Measurements from ENCODE around the gene COL6A1. TPM values are rescaled to one million over a fixed set of nuclear protein-coding genes. Genes with fewer than 3 reads are reported as not detected.
A peak's percentile ranks its signal among the peaks of the same experiment; 100 is the strongest.

The COL6A1 gene
- polyA plus RNA-seq, 2 donors: 105 to 123 TPM

DNA sequence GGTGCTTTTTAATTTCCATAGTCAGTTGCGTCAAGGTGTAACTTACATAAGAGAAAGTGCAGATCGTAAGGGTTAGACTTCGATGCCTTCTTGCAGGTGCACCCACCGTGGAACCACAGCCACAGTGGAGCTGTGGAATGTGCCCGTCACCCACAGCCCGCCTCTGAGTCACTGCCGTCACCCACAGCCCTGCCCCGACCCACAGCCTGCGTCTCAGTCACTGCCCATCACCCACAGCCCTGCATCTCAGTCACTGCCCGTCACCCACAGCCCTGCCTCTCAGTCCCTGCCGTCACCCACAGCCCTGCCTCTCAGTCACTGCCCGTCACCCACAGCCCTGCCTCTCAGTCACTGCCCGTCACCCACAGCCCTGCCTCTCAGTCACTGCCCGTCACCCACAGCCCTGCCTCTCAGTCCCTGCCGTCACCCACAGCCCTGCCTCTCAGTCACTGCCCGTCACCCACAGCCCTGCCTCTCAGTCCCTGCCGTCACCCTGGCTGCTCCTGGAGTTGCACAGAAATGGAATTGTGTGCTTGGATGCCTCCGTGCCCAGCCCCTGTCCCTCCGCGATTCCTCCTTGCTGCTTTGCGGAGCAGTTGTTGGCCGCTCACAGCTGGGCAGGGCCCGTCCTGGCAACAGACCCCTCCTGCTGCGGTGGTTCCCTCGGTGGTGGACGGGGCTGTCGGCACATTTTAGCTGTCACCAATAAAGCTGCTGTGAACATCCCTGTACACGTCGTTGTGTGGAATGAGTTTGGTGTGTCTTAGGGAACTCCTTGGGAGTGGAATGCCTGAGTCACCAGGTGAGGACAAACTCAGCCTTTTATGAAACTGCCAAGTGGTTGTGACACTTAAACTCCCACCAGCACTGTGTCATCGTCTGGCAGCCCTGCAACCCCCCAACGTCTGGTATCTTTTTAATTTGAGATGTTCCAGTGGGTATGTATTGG, 71.4 kb downstream of the COL6A1 start:
- Histone ChIP-seq H3K27me3 (ENCODE audit: control insufficient read depth in 1 of 2, insufficient read depth in 2 of 2, low read length in 2 of 2) (no peaks in the 10 kb centered on the region), H3K4me1 (ENCODE audit: control insufficient read depth in 2 of 2, insufficient read depth in 2 of 2, low read length in 1 of 2) (peaks cover 11 to 20% of the 10 kb centered on the region in 2 donors), H3K27ac (ENCODE audit: low read depth in 2 of 2, low read length in 1 of 2) (peak overlapping the region in 1 of 2 donors; percentile 25), H3K4me3 (ENCODE audit: low read depth in 1 of 2, low read length in 2 of 2) (no peak overlapping the region), H3K9me3 (ENCODE audit: control insufficient read depth in 2 of 2, insufficient read depth in 1 of 2, low read depth in 1 of 2, low read length in 1 of 2) (no peaks in the 10 kb centered on the region), H3K36me3 (ENCODE audit: control insufficient read depth in 2 of 2, insufficient read depth in 2 of 2, low read length in 1 of 2) (no peaks in the 10 kb centered on the region)
- WGBS, 2 donors: 62 to 71% methylated on average over 31 of the region's 31 CpGs

DNA sequence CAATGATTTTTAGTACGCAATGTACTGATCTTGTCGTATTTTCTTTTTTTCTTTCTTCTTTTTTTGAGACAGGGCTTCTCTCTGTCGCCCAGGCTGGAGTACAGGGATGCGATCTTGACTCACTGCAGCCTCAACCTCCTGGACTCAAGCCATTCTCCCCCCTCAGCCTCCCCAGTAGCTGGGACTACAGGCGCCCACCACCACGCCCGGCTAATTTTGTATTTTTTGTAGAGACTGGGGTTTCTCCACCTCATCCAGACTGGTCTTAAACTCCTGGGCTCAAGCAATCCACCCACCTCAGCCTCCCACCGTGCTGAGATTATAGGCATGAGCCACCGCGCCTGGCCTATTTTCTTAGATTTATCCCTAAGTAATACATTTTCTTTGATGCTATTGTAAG, 72.5 kb downstream of the COL6A1 start:
- Histone ChIP-seq H3K9me3 (ENCODE audit: control insufficient read depth in 2 of 2, insufficient read depth in 1 of 2, low read depth in 1 of 2, low read length in 1 of 2) (peaks cover 0 to 5% of the 10 kb centered on the region in 2 donors), H3K27ac (ENCODE audit: low read depth in 2 of 2, low read length in 1 of 2) (peak overlapping the region in 1 of 2 donors; percentile 53), H3K27me3 (ENCODE audit: control insufficient read depth in 1 of 2, insufficient read depth in 2 of 2, low read length in 2 of 2) (no peaks in the 10 kb centered on the region), H3K4me3 (ENCODE audit: low read depth in 1 of 2, low read length in 2 of 2) (no peak overlapping the region), H3K4me1 (ENCODE audit: control insufficient read depth in 2 of 2, insufficient read depth in 2 of 2, low read length in 1 of 2) (peaks cover 11 to 18% of the 10 kb centered on the region in 2 donors), H3K36me3 (ENCODE audit: control insufficient read depth in 2 of 2, insufficient read depth in 2 of 2, low read length in 1 of 2) (no peaks in the 10 kb centered on the region)
- WGBS, 2 donors: 65 to 72% methylated on average over 10 of the region's 10 CpGs

DNA sequence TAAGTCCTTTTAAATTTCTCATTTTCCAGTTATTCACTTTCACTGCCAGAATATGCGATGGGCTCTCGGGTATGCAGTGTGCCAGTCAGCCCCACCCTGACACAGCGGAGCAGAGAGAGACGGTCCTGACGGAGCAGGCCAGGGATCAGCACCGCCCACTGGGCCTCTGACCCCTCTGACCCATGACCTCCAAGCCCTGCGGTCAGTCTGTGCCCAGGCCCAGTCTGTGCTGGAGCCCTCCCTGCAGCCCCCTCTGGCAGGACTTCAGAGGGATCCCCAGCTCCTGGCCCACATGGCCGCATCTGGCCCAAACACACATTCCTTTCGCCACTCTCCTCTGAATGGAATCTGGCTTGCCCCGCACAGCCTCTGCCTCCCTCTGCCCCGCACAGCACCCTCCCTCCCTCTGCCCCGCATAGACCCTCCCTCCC, 72.9 kb downstream of the COL6A1 start:
- WGBS, 2 donors: 31 to 61% methylated on average over 12 of the region's 12 CpGs
- no peaks in the 10 kb centered on the region for H3K27me3 ChIP-seq (ENCODE audit: control insufficient read depth in 1 of 2, insufficient read depth in 2 of 2, low read length in 2 of 2)
- H3K27ac ChIP-seq (ENCODE audit: low read depth in 2 of 2, low read length in 1 of 2): peak overlapping the region; percentile 83 to 84
- H3K4me3 ChIP-seq (ENCODE audit: low read depth in 1 of 2, low read length in 2 of 2): no peak overlapping the region
- no peaks in the 10 kb centered on the region for H3K36me3 ChIP-seq (ENCODE audit: control insufficient read depth in 2 of 2, insufficient read depth in 2 of 2, low read length in 1 of 2)
- H3K9me3 ChIP-seq (ENCODE audit: control insufficient read depth in 2 of 2, insufficient read depth in 1 of 2, low read depth in 1 of 2, low read length in 1 of 2): peaks cover 0 to 8% of the 10 kb centered on the region in 2 donors
- H3K4me1 ChIP-seq (ENCODE audit: control insufficient read depth in 2 of 2, insufficient read depth in 2 of 2, low read length in 1 of 2): peaks cover 11 to 15% of the 10 kb centered on the region in 2 donors

Other genes starting within 250 kb of the COL6A1 start
- 100 to 1,000 TPM; 120 to 161 TPM for gene COL6A2, start 116.3 kb downstream of the COL6A1 start, polyA plus RNA-seq
- under 1 TPM; 0.33 to 0.39 TPM for gene FTCD, start 173.8 kb downstream of the COL6A1 start, polyA plus RNA-seq
- 1 to 10 TPM; 5.2 to 9.3 TPM for gene SPATC1L, start 202.7 kb downstream of the COL6A1 start, polyA plus RNA-seq
- gene LSS, start 247.0 kb downstream of the COL6A1 start, polyA plus RNA-seq: 10 to 100 TPM; 41.9 to 57.6 TPM

Data from esophagus (tissue), 2 donors.